NCI-H226 (cell line): ENCODE measurements around the gene RNF223.
"Not testable (repeated sequence)": the region's sequence is repeated elsewhere in the genome, so short reads cannot be mapped to it uniquely, and the experiment has no call there.

Experiments
- DNase-seq: peaks from one replicate; pipeline ENCODE4 v3.0.0-alpha.2; 2015

The RNF223 gene

DNA sequence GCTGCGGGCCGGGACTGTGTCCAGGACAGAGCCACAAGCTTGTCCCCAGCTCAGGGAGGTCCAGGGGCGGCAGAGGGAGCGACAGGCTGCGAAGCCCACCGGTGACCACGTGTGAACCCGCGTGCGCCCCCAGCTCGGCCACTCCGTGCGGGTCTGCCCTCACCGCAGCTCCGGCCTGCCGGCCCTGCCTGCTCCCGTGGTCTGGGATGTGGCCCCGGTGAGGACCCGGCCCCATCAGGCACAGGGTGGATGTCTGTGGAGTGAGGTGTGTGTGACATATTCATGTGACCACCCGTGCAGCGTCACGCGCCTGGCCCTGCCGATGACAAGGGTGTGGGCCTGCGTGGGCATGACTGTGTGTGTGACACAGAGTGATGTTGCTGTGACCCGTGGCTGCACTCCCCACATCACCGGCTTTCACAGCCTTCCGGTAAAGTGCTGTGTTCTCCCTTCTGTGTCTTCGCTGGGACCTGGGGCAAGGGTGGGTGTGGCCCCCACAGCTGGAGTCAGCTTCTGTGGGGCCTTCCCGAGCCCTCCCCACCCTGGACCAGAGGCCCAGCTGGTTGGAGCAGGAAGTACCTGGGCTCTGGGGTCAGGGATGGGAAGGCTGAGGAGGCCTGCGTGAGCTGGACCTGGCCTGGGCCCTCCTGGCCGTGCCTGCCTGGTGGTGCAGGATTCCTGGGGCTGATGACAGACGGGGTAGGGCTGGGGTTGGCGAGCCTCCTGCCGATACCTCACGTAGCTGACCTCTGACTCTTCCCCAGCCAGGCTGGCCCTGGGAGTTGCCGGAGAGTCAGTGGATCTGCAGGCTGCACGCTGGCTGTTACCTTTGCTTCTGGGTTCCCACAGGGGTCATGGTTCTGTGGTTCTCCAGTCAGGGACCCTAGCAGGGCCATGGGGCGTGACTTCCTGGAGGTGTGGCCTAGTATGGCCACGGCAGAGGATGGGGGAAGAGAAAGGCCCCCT is 4.1 kb downstream of the RNF223 start:
- DNase-seq = no peak

GRCh38 chr1:1069056-1069710 is 4.9 kb downstream of the RNF223 start:
- DNase-seq = peak; percentile 77

GRCh38 chr1:1068517-1069055 is 5.5 kb downstream of the RNF223 start:
- peak; percentile 40 for DNase-seq

DNA sequence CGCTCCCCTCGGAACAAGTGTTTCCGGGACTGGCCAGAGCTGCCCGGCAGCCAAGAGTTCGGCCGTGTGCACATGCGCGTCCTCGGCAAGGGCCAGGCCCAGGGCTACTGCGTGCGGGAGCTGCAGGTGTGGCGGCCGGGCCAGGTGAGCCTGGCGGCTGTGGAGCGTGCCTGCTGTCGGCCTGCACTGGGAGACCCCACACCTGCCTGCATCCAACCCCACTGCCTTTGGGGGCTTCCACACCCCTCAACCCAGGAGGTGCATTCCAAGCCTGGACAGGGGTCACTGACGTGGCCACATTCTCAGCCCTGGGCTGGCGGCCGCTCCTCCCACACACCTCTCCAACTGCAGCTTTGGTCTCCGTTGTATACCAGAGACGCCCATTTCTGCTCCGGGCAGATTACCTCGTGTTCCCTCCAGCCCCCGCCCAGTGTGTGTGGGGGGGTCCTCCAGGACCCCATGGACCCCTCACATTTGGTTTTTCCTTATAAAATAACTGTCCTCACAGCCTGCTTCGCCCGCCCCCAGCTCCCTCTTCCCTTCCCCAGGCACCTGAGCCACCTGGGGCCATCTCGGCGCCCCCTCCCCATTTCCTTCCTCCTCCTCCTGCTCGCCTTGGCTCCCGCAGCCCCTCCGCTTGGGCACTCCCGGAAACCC is 6.1 kb downstream of the RNF223 start:
- DNase-seq = no peak

DNA sequence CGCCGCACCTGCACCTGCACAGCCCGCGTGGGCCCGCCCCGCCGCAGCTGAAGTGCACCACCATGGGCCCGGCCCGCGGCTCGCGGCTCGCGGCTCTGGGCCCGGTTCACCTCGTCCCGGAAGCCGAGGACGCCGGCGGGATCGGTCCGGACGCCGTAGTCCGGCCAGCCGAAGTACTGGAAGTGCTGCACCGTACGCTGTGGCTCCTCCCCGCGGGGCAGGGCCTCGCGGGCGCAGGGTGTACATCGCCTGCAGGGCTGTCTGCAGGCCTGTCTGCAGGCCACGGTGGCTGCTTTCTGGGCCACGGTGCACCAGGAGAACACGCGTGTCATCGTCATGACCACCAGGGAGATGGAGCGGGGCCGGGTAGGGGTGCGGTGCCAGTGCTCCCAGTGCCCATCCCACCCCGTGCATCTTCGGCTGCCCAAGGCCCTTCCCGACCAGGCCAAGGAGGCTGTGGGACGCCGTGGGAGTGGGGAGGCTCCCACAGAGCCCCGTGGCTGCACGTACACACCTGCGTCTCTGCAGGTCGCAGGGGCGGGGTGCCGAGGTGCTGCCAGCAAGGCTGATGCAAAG is 6.7 kb downstream of the RNF223 start:
- no peak for DNase-seq

DNA sequence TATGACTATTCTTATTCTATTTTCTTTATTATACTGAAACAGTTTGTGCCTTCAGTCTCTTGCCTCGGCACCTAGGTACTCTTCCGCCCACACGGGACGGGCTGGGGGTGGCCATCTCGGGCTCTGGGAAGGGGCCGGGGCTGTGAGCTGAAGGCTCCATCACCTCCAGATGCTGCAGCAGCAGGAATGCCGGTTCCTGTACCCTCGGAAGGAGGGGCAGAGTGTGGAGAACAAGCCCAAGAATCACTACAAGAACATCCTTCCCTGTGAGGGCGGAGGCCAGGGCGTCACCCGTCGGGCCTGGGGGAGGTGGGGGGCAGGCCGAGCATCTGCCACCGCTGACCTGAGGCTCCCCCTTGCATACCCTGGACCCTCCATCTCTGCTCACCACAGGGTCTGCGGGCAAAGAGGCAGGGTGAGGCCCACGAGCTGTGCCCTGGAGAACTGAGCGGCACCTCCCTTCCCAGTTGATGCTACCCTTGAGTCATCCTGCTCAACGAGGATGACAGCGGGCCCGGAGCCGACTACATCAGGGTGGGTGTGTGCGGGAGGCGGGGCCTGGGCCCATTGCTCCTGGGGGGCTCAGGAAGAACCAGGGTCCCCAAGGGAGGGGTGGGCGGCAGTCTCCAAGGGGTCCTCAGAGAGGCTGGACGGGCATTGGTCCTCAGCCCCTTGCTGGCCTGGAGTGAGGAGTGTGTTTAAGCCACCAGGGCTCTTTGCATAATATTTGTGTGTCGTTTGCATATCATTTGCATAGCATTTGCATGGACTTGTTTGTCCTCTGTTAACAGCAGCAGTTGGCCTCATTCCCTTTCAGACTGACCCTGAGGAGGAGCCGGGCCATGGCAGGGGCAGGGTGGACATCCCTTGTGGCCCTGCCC is 7.5 kb downstream of the RNF223 start:
- DNase-seq = peak; percentile 31

- DNase-seq = not testable (repeated sequence)
Measured at GRCh38 chr1:1065940-1066304, 8.2 kb downstream of the RNF223 start.

DNA sequence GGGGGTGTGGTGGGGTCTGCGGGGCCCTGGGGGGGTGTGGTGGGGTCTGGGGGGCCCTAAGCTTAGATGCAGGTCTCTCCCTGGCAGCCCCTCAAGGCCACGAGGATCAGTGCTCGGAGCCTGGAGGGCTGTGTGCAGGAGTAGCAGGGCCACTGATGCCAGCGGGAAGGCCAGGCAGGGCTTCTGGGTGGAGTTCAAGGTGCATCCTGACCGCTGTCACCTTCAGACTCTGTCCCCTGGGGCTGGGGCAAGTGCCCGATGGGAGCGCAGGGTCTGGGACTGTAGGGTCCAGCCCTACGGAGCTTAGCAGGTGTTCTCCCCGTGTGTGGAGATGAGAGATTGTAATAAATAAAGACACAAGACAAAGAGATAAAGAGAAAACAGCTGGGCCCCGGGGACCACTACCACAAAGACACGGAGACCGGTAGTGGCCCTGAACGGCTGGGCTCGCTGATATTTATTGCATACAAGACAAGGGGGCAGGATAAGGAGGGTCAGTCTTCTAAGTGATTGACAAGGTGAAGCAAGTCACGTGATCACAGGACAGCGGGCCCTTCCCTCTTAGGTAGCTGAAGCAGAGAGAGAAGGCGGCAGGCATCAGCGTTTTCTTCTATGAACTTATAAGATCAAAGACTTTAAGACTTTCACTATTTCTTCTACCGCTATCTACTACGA is 8.7 kb downstream of the RNF223 start:
- no peak for DNase-seq

- peak; percentile 97 for DNase-seq
Measured at GRCh38 chr1:1063945-1064831, 9.9 kb downstream of the RNF223 start.

DNA sequence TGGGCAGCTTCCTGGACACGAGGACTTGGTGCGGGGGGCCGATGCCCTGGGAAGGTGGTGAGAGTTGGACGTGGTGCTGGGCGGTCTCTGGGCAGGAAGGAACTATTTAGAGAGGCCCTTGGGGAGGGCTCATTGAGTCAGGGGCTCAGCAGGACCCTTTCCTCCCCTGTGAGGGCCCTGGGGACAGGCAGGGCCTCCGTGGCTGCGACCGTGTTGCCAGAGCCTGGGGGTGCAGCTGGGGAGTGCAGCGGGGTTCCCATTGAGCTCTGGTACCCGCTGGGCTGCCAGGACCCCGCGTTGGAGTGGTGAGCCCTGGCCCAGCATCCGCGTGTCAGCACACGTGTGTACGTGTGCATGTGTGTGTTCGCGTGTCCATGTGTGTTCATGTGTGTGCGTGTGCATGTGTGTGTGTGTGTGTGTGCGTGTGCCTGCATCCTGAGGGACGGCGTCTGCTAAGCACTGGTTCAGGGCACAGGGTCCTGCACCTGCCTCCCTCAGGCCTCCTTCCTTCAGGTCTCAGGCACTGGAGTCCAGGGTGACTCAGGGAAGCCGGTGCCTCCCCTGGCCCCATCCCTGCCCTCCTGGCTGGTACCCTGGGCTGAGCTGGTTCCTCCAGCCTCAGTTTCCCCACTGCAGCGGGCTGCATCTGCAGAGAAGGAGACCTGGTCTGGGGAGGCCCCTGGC is 10.7 kb downstream of the RNF223 start:
- no peak for DNase-seq

- DNase-seq = no peak
Measured at GRCh38 chr1:1062348-1063163, 11.6 kb downstream of the RNF223 start.

GRCh38 chr1:1061682-1062345 is 12.3 kb downstream of the RNF223 start:
- no peak for DNase-seq

GRCh38 chr1:1060281-1061000 is 13.7 kb downstream of the RNF223 start:
- no peak for DNase-seq

DNA sequence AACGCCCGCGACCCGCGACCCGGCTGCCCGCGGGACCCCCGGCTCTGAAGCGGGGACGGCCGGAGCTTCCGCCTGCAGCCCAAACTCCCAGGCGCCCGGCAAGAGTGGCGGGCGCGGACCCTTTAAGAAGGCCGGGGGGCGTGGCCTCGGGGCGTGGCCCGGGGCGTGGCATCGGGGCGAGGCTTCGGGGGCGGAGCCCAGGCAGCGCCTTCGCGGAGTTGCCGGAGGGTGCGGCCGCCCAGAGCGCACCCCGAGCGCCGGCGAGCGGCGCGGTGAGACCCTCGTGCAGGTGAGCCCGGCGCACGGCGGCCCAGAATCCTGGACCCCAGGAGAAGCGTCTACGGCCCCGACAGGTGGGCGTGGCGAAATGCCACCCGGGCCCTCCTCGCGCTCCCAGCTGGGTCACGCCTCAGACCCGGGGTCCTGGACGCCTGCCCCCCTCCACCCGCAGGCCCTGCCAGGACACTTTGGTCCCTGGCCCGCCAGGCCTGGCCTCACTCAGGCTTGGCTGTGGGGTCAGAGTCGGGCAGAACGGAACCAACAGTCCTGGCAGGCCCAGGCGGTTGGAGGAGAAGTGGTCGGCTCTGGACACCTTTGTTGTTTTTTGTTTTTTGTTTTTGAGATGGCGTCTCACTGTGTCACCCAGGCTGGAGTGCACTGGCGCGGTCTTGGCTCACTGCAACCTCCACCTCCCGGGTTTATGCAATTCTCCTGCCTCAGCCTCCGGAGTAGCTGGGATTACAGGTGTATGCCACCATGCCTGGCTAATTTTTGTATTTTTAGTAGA is 14.4 kb downstream of the RNF223 start:
- peak; percentile 74 for DNase-seq

DNA sequence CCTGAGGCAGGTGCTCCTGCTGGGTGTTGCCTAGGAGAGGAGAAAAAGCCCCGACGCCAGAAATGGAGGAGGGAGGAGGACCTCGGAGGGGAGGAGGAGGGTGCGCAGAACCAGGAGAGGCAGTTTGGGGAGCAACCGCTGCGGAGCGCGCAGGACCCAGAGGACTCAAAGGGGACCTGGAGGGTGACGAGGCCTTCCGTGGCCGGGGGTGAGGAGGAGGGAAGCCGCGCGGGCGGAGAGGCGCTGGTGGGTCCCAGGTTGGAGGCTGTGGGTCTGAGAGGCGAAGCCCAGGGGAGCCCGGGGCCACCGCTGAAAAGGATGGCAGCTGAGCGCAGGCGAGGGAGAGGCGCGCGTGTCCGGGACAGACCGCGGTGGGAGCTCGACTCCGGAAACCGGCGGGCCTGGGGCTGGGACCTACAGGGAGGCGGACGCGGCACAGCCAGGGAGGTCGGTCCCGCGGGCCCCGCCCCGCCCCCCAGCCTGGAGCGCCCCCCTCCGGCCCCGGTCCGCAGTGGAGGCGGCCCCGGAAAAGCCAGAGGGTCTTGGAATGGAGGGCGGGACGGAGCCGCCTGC is 15.1 kb downstream of the RNF223 start:
- DNase-seq = peak; percentile 37
